NB4 (cell line): ENCODE data around the gene LCT.
A peak's percentile ranks its signal among the peaks of the same experiment; 100 is the strongest.

Experiments used
- DNase-seq: peaks from one replicate; pipeline ENCODE4 v3.0.0; 2010; ENCODE audit warnings: low read depth
- H3K4me3 ChIP-seq: one replicate; pipeline ENCODE4 v1.5.1; 2011; ENCODE audit warnings: mild to moderate bottlenecking, low read depth, low read length, moderate library complexity
- MYC ChIP-seq: IDR thresholded peaks from 2 replicates; pipeline ENCODE4 v1.6.1; 2011; ENCODE audit warnings: low read depth, low read length
- POLR2A ChIP-seq: IDR thresholded peaks from 2 replicates; pipeline ENCODE4 v1.6.1; 2011; ENCODE audit warnings: mild to moderate bottlenecking; ENCODE audit not compliant: insufficient read length; ENCODE audit errors: extremely low read depth
- TF ChIP-seq, protein P1 (sequence below): IDR thresholded peaks from one replicate; pipeline ENCODE4 v1.5.1; 2012; ENCODE audit warnings: low read depth, low read length
- TF ChIP-seq, protein P2 (sequence below): IDR thresholded peaks from 2 replicates; pipeline ENCODE4 v1.6.1; 2011; ENCODE audit warnings: low read depth, low read length

LCT gene

DNA sequence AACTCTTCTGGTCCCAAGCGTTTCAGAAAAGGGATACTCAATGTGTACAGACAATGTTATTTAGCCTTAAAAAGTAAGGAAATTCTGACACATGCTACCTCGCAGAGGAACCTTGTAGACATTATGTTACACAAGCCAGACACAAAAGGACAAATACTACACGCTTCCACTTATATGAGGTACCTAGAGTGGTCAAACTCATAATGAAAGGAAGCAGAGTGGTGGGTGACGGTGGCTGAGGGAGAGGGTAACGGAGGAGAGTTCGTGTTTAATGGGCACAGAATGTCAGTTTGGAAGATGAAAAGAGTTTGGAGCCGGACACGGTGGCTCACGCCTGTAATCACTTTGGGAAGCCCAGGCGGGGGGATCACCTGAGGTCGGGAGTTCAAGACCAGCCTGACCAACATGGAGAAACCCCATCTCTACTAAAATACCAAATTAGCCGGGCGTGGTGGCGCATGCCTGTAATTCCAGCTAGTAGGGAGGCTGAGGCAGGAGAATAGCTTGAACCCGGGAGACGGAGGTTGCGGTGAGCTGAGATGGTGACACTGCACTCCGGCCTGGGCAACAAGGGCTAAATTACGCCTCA lies 37.9 kb upstream of the LCT start:
- peak overlapping the region; percentile 97 for H3K4me3 ChIP-seq
- DNase-seq: peak; percentile 37
- TF ChIP-seq POLR2A: no peak

DNA sequence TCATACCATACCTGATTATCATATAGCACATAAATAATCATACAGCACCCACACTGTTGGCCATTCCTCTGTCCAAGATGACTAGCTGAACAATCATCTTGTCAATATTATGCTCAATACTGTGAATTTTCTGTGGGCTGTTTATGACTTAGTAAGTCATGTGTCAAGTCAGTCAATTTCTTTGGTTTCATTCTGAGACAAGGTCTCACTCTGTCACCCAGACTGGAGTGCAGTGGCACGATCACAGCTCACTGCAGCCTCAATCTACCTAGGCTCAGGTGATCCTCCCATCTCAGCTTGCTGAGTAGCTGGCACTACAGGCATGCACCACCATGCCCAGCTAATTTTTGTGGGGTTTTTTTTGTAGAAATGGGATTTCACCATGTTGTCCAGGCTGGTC lies 33.6 kb upstream of the LCT start:
- TF ChIP-seq, protein P1, sequence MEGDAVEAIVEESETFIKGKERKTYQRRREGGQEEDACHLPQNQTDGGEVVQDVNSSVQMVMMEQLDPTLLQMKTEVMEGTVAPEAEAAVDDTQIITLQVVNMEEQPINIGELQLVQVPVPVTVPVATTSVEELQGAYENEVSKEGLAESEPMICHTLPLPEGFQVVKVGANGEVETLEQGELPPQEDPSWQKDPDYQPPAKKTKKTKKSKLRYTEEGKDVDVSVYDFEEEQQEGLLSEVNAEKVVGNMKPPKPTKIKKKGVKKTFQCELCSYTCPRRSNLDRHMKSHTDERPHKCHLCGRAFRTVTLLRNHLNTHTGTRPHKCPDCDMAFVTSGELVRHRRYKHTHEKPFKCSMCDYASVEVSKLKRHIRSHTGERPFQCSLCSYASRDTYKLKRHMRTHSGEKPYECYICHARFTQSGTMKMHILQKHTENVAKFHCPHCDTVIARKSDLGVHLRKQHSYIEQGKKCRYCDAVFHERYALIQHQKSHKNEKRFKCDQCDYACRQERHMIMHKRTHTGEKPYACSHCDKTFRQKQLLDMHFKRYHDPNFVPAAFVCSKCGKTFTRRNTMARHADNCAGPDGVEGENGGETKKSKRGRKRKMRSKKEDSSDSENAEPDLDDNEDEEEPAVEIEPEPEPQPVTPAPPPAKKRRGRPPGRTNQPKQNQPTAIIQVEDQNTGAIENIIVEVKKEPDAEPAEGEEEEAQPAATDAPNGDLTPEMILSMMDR: no peak
- TF ChIP-seq, protein P2, sequence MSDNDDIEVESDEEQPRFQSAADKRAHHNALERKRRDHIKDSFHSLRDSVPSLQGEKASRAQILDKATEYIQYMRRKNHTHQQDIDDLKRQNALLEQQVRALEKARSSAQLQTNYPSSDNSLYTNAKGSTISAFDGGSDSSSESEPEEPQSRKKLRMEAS: no peak
- TF ChIP-seq POLR2A: no peak
- TF ChIP-seq MYC: no peak
- DNase-seq: no peak
- no peak overlapping the region for H3K4me3 ChIP-seq

DNA sequence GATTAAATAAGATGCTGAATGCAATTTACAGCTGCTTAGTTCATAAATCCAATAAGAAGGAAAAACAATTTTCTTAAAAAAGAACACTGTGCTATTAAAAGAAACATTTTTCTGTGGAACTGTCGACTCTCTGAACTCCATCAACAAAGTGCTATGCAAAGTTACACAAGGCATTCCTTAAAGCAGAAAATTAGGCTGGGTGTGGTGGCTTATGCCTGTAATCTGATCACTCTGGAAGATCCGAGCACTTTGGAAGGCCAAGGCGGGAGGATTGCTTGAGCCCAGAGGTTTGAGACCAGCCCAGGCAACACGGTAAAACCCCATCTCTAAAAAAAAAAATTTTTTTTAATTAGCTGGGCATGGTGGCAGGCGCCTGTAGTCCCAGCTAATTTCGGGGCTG lies 26.2 kb upstream of the LCT start:
- no peak overlapping the region for H3K4me3 ChIP-seq
- no peak for DNase-seq
- TF ChIP-seq, protein P1: no peak
- TF ChIP-seq, protein P2: no peak
- TF ChIP-seq MYC (no peak), POLR2A (no peak)

DNA sequence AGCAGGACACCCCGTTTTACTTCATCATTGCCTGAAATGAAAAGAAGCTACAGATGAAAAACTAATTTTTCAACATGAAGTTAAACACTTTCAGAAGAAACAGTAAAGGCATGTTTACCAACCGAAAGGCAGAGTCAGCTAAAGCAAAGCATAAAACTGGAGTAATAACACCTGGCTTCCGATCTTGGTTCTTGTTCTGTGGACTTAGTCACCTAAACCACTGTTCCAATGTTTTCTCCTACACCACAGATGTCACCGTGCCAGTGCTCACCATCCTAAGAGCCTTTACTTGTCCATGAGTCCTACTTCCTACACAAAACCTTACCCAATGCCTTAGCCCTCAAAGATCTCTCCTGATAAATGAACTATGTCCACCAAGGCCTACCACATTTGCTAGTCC lies 25.7 kb upstream of the LCT start:
- DNase-seq: no peak
- TF ChIP-seq, protein P2: no peak
- TF ChIP-seq, protein P1: no peak
- TF ChIP-seq MYC (no peak), POLR2A (no peak)
- no peak overlapping the region for H3K4me3 ChIP-seq

DNA sequence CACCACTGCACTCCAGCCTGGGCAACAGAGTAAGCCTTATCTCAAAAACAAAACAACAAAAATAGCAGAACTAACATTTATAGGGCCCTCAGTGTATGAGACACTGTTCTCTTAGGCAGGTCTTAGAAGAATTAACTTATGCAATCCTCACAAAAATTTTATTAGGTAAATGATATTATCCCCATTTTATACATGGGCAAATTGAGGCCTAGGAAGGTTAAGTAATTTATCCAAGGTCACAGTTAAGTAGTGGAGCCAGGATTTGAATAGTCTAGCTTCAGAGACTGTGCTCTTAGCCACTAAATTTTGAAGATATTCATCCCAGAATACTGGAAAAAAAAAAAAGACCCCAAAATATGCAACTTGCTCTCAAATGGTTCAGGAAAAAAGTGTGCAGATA lies 16.4 kb upstream of the LCT start:
- no peak for TF ChIP-seq MYC
- no peak for TF ChIP-seq POLR2A
- TF ChIP-seq, protein P1: no peak
- H3K4me3 ChIP-seq: no peak overlapping the region
- DNase-seq: no peak

DNA sequence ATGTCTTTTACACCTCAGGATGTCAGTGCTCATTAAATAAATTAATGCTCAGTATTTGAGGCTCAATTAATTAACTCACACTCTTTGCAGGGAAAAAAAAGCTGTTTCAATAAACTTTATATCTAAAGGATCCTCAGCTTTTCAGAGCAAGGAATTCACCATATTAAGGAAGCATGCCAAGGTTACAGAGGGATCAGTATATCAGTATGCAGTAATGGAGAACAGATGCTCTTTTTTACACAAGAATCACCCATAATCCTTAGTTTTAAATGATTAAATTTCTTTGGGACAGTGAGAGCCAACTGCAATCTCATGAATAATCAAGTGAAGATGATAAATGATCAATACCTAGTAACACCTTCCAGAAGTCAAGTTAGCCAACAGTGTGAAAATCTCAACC lies 14.9 kb upstream of the LCT start:
- H3K4me3 ChIP-seq: no peak overlapping the region
- DNase-seq: no peak
- TF ChIP-seq MYC: no peak
- TF ChIP-seq POLR2A: no peak
- TF ChIP-seq, protein P2: no peak
- TF ChIP-seq, protein P1: no peak
